ENCODE results near the gene CLRN2. TPM values are rescaled to one million over a fixed set of nuclear protein-coding genes. Genes with fewer than 3 reads are reported as not detected.

Gene CLRN2
- total and polyA plus RNA-seq, 10 of the 15 experiments (the other 5 are each of a cell fraction or from before 2014, with no cell fraction given): not detected

DNA sequence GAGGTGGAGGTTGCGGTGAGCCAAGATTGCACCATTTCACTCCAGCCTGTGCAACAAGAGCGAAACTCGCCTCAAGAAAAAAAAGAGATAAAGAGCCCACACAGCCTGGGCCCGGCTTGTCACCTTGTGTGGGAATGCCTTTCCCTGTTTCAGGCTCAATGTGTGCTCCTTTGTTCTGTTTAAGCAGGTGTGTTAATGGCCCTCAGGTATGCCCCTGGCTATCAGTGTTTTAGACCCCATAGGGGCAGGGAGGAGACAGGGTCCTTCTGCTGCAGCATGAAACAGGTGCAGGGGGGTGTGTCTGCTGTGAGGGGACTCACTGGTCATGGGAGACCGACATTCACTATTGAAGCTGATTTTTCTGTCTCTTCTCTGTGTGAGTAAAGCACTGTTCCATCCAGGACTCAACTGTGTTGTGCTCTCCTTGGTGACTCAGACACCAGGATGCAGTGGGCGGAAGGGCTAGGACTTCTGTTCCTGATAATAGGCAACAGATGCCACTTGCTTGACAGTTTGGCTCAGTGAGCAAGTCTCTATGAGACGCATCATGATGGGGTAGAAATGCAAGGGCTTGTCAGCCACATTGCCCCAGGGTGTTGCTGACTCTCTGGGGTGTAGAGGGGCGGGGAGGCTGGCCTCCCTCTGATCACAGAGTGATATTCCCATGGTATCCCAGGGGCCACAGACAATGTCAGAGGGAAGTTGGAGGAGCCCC, 46.4 kb downstream of the CLRN2 start:
- no peak overlapping the region for H3K27ac ChIP-seq (ENCODE audit: control insufficient read depth, insufficient read depth)
- H3K9me3 ChIP-seq (replicated peaks; ENCODE audit: control insufficient read depth, insufficient read depth, low read length): no peaks in the 10 kb centered on the region
- TF ChIP-seq CBX5 (IDR thresholded peaks at IDR 0.05; ENCODE audit: low read depth): no peak
- no peak for TF ChIP-seq SMC3 (IDR thresholded peaks at IDR 0.05; ENCODE audit: borderline replicate concordance, low read length)
- TF ChIP-seq, protein P1, sequence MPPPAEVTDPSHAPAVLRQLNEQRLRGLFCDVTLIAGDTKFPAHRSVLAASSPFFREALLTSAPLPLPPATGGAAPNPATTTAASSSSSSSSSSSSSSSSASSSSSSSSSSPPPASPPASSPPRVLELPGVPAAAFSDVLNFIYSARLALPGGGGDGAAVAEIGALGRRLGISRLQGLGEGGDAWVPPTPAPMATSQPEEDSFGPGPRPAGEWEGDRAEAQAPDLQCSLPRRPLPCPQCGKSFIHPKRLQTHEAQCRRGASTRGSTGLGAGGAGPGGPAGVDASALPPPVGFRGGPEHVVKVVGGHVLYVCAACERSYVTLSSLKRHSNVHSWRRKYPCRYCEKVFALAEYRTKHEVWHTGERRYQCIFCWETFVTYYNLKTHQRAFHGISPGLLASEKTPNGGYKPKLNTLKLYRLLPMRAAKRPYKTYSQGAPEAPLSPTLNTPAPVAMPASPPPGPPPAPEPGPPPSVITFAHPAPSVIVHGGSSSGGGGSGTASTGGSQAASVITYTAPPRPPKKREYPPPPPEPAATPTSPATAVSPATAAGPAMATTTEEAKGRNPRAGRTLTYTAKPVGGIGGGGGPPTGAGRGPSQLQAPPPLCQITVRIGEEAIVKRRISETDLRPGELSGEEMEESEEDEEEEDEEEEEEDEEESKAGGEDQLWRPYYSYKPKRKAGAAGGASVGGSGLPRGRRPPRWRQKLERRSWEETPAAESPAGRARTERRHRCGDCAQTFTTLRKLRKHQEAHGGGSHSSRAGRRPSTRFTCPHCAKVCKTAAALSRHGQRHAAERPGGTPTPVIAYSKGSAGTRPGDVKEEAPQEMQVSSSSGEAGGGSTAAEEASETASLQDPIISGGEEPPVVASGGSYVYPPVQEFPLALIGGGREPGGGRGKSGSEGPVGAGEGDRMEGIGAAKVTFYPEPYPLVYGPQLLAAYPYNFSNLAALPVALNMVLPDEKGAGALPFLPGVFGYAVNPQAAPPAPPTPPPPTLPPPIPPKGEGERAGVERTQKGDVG (CRISPR knock-in tag; IDR thresholded peaks at IDR 0.05): no peak
- no peak for TF ChIP-seq PAX8 (IDR thresholded peaks at IDR 0.05)
- TF ChIP-seq NFYB (IDR thresholded peaks at IDR 0.05; ENCODE audit: insufficient read depth, low read depth, low read length): no peak
- TF ChIP-seq GABPA (IDR thresholded peaks at IDR 0.05; ENCODE audit: low read depth): no peak
- TF ChIP-seq GATAD2B (conservative IDR thresholded peaks at IDR 0.05; ENCODE audit: low read depth): no peak
- 56% methylated on average over 8 of the region's 8 CpGs for WGBS (ENCODE audit: insufficient coverage, insufficient replicate concordance, low lambda C conversion rate, missing lambda C conversion rate)
- no peaks in the 10 kb centered on the region for H3K79me2 ChIP-seq (ENCODE audit: control insufficient read depth, insufficient read depth, low read length)
- no TSS peak for BruUV-seq (replicated peaks)
- no peaks in the 10 kb centered on the region; a peak in 1 of 4 replicates for H3K27me3 ChIP-seq (replicated peaks in 1 of 2; ENCODE audit: control insufficient read depth in 2 of 2, insufficient read depth in 2 of 2, low read length in 1 of 2)
- intact Hi-C loops (cut with micrococcal nuclease; ENCODE audit: unreplicated experiment) (no loop called here), in situ Hi-C loops (cut with MboI) (no loop called here)
- ChIA-PET RAD21 (ENCODE audit: unreplicated experiment) (no interaction called here), CTCF (no interaction called here), POLR2A (no interaction called here), SMC1A (ENCODE audit: uncharacterized antibody, unreplicated experiment) (interaction anchor here (0.5 kb wide), 1 partner anchor 817 kb away, joined by 3 read pairs; no protein-coding TSS in a partner anchor)
- no peak overlapping the region for H3K4me2 ChIP-seq (ENCODE audit: control insufficient read depth, insufficient read depth)
- no peak overlapping the region for H3K9ac ChIP-seq (ENCODE audit: control insufficient read depth, insufficient read depth, low read length)
- H4K20me1 ChIP-seq (ENCODE audit: control insufficient read depth, insufficient read depth): no peaks in the 10 kb centered on the region
- no peaks in the 10 kb centered on the region for H3K4me1 ChIP-seq (ENCODE audit: control insufficient read depth, insufficient read depth, low read length)
- no peak overlapping the region for H2AFZ ChIP-seq (ENCODE audit: control insufficient read depth, low read depth, low read length)
- ATAC-seq: no peak
- H3K4me3 ChIP-seq: no peak overlapping the region
- no peaks in the 10 kb centered on the region for H3K36me3 ChIP-seq (ENCODE audit: control insufficient read depth in 2 of 2, insufficient read depth in 2 of 2, low read length in 1 of 2)
- DNase-seq (ENCODE audit: low read depth, low spot score): no peak
- FAIRE-seq: no peak

Data from GM12878 (cell line).